OCI-LY3 (cell line): ENCODE measurements around the gene FUOM.

ENCODE experiments used
- H2AFZ ChIP-seq: fragments of 200-600, 300-600 bp; shearing (Covaris generic); 2 replicates; pipeline ENCODE4 v1.6.0; 2014; ENCODE audit warnings: antibody characterized with exemption, low read depth, low read length
- H3K27ac ChIP-seq: fragments of 200-600, 300-600 bp; sonication (generic); 2 replicates; pipeline ENCODE4 v1.5.1; 2014; ENCODE audit warnings: mild to moderate bottlenecking, low read length, moderate library complexity, mixed read lengths
- H3K27me3 ChIP-seq: fragments of 200-600, 300-600 bp; sonication (generic); 2 replicates; pipeline ENCODE4 v1.6.1; 2014; ENCODE audit warnings: low read depth, low read length, mixed read lengths
- H3K36me3 ChIP-seq: fragments of 200-600, 300-600 bp; sonication (generic); replicated peaks from 2 replicates; pipeline ENCODE3; 2014; ENCODE audit warnings: low read depth, low read length, mixed read lengths
- H3K4me1 ChIP-seq: fragments of 300-600, 200-600 bp; sonication (generic); 2 replicates; pipeline ENCODE4 v1.6.1; 2014; ENCODE audit warnings: low read length, mixed read lengths
- H3K4me2 ChIP-seq: fragments of 200-600, 300-600 bp; sonication (generic); 2 replicates; pipeline ENCODE4 v1.6.1; 2014; ENCODE audit warnings: low read length, mixed read lengths
- H3K4me3 ChIP-seq: fragments of 300-600, 200-600 bp; sonication (generic); 2 replicates; pipeline ENCODE4 v1.5.1; 2014; ENCODE audit warnings: antibody characterized with exemption, mild to moderate bottlenecking, low read length, moderate library complexity
- H3K79me2 ChIP-seq: fragments of 300-600, 200-600 bp; shearing (Covaris generic); 2 replicates; pipeline ENCODE4 v1.6.1; 2014; ENCODE audit warnings: mild to moderate bottlenecking, low read length, mixed read lengths
- H3K9ac ChIP-seq: fragments of 300-600, 200-600 bp; shearing (Covaris generic); 2 replicates; pipeline ENCODE4 v1.6.0; 2014; ENCODE audit warnings: mild to moderate bottlenecking, low read length, moderate library complexity
- H3K9me3 ChIP-seq: fragments of 200-600, 300-600 bp; shearing (Covaris generic); 2 replicates; pipeline ENCODE4 v1.6.1; 2014; ENCODE audit warnings: low read length, mixed read lengths; ENCODE audit not compliant: insufficient read depth
- H4K20me1 ChIP-seq: fragments of 200-600, 300-600 bp; sonication (generic); 2 replicates; pipeline ENCODE4 v1.6.1; 2016; ENCODE audit warnings: low read length, mixed read lengths; ENCODE audit not compliant: insufficient read depth
- EZH2phosphoT487 ChIP-seq: fragments of 200-600 bp; shearing (Covaris generic); IDR thresholded peaks from 2 replicates; pipeline ENCODE4 v1.6.1; 2018; ENCODE audit warnings: antibody characterized with exemption, mixed run types, low read depth
- TF ChIP-seq, protein P1 (sequence below): fragments of 200-600, 300-600 bp; sonication (generic); IDR thresholded peaks from 2 replicates; pipeline ENCODE4 v1.5.1; 2014; ENCODE audit warnings: antibody characterized with exemption, low read length, low read depth

Gene FUOM

GRCh38 chr10:133399123-133399601 is 41.3 kb upstream of the FUOM start:
- Histone ChIP-seq H3K9me3 (no peaks in the 10 kb centered on the region), H4K20me1 (no peaks in the 10 kb centered on the region), H3K27ac (no peak overlapping the region), H3K79me2 (peaks cover 22% of the 10 kb centered on the region), H3K9ac (no peak overlapping the region), H2AFZ (no peak overlapping the region), H3K4me3 (no peak overlapping the region), H3K4me1 (peaks cover 7% of the 10 kb centered on the region; the same call in 1 of the 2 replicates), H3K4me2 (no peak overlapping the region), H3K27me3 (no peaks in the 10 kb centered on the region), H3K36me3 (peaks cover 19% of the 10 kb centered on the region)
- no peak for TF ChIP-seq EZH2phosphoT487
- TF ChIP-seq, protein P1, sequence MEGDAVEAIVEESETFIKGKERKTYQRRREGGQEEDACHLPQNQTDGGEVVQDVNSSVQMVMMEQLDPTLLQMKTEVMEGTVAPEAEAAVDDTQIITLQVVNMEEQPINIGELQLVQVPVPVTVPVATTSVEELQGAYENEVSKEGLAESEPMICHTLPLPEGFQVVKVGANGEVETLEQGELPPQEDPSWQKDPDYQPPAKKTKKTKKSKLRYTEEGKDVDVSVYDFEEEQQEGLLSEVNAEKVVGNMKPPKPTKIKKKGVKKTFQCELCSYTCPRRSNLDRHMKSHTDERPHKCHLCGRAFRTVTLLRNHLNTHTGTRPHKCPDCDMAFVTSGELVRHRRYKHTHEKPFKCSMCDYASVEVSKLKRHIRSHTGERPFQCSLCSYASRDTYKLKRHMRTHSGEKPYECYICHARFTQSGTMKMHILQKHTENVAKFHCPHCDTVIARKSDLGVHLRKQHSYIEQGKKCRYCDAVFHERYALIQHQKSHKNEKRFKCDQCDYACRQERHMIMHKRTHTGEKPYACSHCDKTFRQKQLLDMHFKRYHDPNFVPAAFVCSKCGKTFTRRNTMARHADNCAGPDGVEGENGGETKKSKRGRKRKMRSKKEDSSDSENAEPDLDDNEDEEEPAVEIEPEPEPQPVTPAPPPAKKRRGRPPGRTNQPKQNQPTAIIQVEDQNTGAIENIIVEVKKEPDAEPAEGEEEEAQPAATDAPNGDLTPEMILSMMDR: no peak

GRCh38 chr10:133397938-133398337 is 40.1 kb upstream of the FUOM start:
- H3K36me3 ChIP-seq: peaks cover 13% of the 10 kb centered on the region
- H2AFZ ChIP-seq: no peak overlapping the region
- no peaks in the 10 kb centered on the region for H3K27me3 ChIP-seq
- TF ChIP-seq EZH2phosphoT487: no peak
- TF ChIP-seq, protein P1: no peak
- no peak overlapping the region for H3K9ac ChIP-seq
- no peaks in the 10 kb centered on the region for H4K20me1 ChIP-seq
- no peak overlapping the region for H3K4me2 ChIP-seq
- no peaks in the 10 kb centered on the region for H3K9me3 ChIP-seq
- H3K4me1 ChIP-seq: peaks cover 12% of the 10 kb centered on the region
- no peak overlapping the region for H3K27ac ChIP-seq
- H3K4me3 ChIP-seq: no peak overlapping the region
- H3K79me2 ChIP-seq: peaks cover 22% of the 10 kb centered on the region

- no peaks in the 10 kb centered on the region for H4K20me1 ChIP-seq
- H3K36me3 ChIP-seq: peaks cover 13% of the 10 kb centered on the region
- H3K9me3 ChIP-seq: no peaks in the 10 kb centered on the region
- H3K27ac ChIP-seq: no peak overlapping the region
- H3K4me3 ChIP-seq: no peak overlapping the region
- TF ChIP-seq EZH2phosphoT487: no peak
- TF ChIP-seq, protein P1: no peak
- H2AFZ ChIP-seq: no peak overlapping the region
- no peak overlapping the region for H3K4me2 ChIP-seq
- no peaks in the 10 kb centered on the region for H3K27me3 ChIP-seq
- peaks cover 22% of the 10 kb centered on the region for H3K79me2 ChIP-seq
- H3K9ac ChIP-seq: no peak overlapping the region
- peaks cover 29% of the 10 kb centered on the region for H3K4me1 ChIP-seq
Measured at GRCh38 chr10:133396035-133396624, 38.3 kb upstream of the FUOM start.

- peak overlapping the region; percentile 74 for H3K27ac ChIP-seq
- H3K4me3 ChIP-seq: peak overlapping the region; percentile 98
- H3K4me2 ChIP-seq: peak overlapping the region; percentile 82
- H3K9me3 ChIP-seq: no peaks in the 10 kb centered on the region
- H3K4me1 ChIP-seq: peaks cover 37% of the 10 kb centered on the region
- peaks cover 22% of the 10 kb centered on the region for H3K79me2 ChIP-seq
- peak overlapping the region; percentile 100 for H3K9ac ChIP-seq
- no peak for TF ChIP-seq EZH2phosphoT487
- TF ChIP-seq, protein P1: no peak
- peaks cover 8% of the 10 kb centered on the region for H3K36me3 ChIP-seq
- no peaks in the 10 kb centered on the region for H3K27me3 ChIP-seq
- no peaks in the 10 kb centered on the region for H4K20me1 ChIP-seq
- H2AFZ ChIP-seq: no peak overlapping the region
Measured at GRCh38 chr10:133394801-133395221, 37.0 kb upstream of the FUOM start.
